ENCODE results near the gene PNPLA7. TPM values are rescaled to one million over a fixed set of nuclear protein-coding genes. Genes with fewer than 3 reads are reported as not detected.

The PNPLA7 gene
- total RNA-seq, 1 experiment from 2014 or later = 0.90 TPM

DNA sequence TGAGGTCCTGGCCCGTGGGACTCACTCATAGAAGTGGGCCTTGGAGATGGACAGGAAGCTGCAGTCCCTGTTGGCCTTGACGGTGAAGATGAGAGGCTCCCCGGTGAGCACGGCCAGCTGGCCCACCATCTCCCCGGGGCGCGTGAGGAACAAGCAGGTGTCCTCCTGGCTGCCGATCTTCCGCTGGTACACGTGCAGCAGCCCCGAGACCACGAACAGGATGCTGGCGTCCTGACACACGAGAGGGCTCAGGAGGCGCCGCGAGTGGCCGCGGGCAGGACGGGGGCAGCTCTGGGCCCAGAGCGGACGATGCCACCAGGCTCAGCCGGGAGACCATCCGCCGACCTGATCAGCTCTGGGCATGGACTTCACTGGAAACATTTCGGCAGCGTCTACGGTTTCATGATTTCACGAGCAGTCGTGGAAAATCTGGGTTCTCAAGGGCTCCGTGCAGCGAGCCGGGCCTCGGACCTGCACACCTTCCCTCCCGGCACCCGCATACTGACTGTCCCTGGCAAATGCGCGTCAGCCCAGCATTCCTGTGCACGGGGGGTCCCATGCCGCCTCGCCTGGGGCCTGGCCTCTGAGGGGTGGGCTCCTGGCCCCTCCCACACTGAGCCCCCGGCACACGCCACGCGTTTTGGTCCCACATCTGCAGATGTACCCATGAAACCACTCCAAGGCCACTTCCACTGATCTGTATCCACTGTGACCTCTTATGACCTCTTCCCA lies 49.4 kb downstream of the PNPLA7 start:
- no peaks in the 10 kb centered on the region for H3K9me3 ChIP-seq (ENCODE audit: low read depth, low read length, poor library complexity, severe bottlenecking)
- intact Hi-C loops (cut with micrococcal nuclease; ENCODE audit: unreplicated experiment) = no loop called here
- no peaks in the 10 kb centered on the region for H3K36me3 ChIP-seq (ENCODE audit: insufficient read depth, low read length, poor library complexity, severe bottlenecking)
- H3K4me3 ChIP-seq (ENCODE audit: low read depth, low read length, poor library complexity, severe bottlenecking) = no peak overlapping the region
- H3K4me1 ChIP-seq (ENCODE audit: insufficient read depth, low read length, poor library complexity, severe bottlenecking) = no peaks in the 10 kb centered on the region
- TF ChIP-seq, protein P1, sequence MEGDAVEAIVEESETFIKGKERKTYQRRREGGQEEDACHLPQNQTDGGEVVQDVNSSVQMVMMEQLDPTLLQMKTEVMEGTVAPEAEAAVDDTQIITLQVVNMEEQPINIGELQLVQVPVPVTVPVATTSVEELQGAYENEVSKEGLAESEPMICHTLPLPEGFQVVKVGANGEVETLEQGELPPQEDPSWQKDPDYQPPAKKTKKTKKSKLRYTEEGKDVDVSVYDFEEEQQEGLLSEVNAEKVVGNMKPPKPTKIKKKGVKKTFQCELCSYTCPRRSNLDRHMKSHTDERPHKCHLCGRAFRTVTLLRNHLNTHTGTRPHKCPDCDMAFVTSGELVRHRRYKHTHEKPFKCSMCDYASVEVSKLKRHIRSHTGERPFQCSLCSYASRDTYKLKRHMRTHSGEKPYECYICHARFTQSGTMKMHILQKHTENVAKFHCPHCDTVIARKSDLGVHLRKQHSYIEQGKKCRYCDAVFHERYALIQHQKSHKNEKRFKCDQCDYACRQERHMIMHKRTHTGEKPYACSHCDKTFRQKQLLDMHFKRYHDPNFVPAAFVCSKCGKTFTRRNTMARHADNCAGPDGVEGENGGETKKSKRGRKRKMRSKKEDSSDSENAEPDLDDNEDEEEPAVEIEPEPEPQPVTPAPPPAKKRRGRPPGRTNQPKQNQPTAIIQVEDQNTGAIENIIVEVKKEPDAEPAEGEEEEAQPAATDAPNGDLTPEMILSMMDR (conservative IDR thresholded peaks at IDR 0.05; ENCODE audit: low read depth, low read length) = no peak
- TF ChIP-seq EZH2 (IDR thresholded peaks at IDR 0.05; ENCODE audit: borderline replicate concordance, low read depth, low read length, poor library complexity, severe bottlenecking) = no peak
- no TSS peak for BruUV-seq (replicated peaks)
- ChIA-PET CTCF (no interaction called here), POLR2A (ENCODE audit: low non-redundant PET) (no interaction called here)
- H3K27me3 ChIP-seq (replicated peaks; ENCODE audit: insufficient read depth, low read depth, low read length, poor library complexity) = no peaks in the 10 kb centered on the region
- no peak overlapping the region for H3K27ac ChIP-seq (ENCODE audit: low read depth, low read length, poor library complexity, severe bottlenecking)
- no peak for DNase-seq (ENCODE audit: low spot score)

DNA sequence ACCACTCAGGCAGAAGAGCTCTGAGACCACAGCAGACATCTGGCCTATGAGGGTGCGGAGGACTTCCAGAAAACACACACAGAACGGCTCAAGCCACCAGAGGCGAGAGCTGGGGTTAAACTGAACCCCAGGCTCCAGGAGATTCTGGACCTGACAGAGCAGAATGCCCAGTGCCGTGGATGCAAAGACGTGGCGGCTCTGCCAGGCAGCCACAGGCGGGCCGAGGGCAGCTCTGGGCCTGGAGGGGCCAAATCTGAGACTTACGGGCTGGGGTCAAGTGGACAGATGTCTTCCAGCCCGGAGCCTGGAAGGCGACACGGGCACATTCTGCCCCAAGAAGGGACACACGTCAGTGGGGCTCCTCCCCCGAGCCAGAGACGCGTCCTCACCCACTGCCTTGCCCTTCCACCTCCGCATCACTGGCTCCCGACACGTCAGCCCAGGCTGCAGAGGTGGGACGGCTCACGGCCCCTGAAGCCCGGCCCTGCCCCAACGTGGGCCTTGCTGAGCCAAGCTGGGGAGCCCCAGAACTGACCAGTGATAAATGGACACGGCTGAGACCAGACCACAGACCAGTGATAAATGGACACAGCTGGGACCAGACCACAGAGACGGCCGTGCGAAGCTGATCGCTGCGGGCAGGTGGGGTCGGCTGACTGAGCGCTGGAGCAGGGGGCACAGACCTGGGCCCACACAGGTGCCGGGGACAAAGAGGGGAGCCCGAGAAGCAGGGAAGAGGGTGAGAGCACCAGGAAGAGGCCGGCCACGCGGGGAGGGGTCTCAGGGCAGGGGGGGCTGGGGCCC lies 50.1 kb downstream of the PNPLA7 start:
- DNase-seq (ENCODE audit: low spot score) = no peak
- no peak overlapping the region for H3K27ac ChIP-seq (ENCODE audit: low read depth, low read length, poor library complexity, severe bottlenecking)
- intact Hi-C loops (cut with micrococcal nuclease; ENCODE audit: unreplicated experiment) = no loop called here
- ChIA-PET POLR2A (ENCODE audit: low non-redundant PET) (interaction anchor here (0.6 kb wide), 1 partner anchor 158 kb away, joined by 3 read pairs; no protein-coding TSS in a partner anchor), CTCF (interaction anchor here (0.6 kb wide), 1 partner anchor 92 kb away, joined by 3 read pairs; no protein-coding TSS in a partner anchor)
- H3K27me3 ChIP-seq (replicated peaks; ENCODE audit: insufficient read depth, low read depth, low read length, poor library complexity) = no peaks in the 10 kb centered on the region
- H3K36me3 ChIP-seq (ENCODE audit: insufficient read depth, low read length, poor library complexity, severe bottlenecking) = no peaks in the 10 kb centered on the region
- no TSS peak for BruUV-seq (replicated peaks)
- no peaks in the 10 kb centered on the region for H3K9me3 ChIP-seq (ENCODE audit: low read depth, low read length, poor library complexity, severe bottlenecking)
- no peak for TF ChIP-seq EZH2 (IDR thresholded peaks at IDR 0.05; ENCODE audit: borderline replicate concordance, low read depth, low read length, poor library complexity, severe bottlenecking)
- TF ChIP-seq, protein P1 (conservative IDR thresholded peaks at IDR 0.05; ENCODE audit: low read depth, low read length) = no peak
- H3K4me3 ChIP-seq (ENCODE audit: low read depth, low read length, poor library complexity, severe bottlenecking) = no peak overlapping the region
- no peaks in the 10 kb centered on the region for H3K4me1 ChIP-seq (ENCODE audit: insufficient read depth, low read length, poor library complexity, severe bottlenecking)

DNA sequence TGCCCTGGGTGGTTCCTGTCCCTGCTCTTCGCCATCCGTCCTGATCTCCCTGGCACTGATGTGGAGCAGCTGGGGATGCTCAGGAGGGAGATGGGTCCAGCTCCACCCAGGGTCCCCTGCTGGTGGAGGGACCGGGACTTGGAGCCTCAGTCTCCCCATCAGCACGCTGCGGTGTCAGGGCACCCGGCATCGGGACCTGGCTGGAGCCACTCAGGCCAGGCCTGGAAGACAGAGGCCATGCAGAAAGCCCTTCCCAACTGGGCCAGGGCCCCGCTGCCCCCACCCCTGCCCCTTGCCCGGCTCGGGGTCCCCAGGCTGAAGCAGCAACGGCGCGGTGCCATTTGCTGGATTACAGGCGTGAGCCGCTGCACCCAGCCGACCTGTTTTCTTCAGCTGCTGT lies 50.8 kb downstream of the PNPLA7 start:
- Histone ChIP-seq H3K27ac (ENCODE audit: low read depth, low read length, poor library complexity, severe bottlenecking) (no peak overlapping the region), H3K36me3 (ENCODE audit: insufficient read depth, low read length, poor library complexity, severe bottlenecking) (no peaks in the 10 kb centered on the region), H3K4me3 (ENCODE audit: low read depth, low read length, poor library complexity, severe bottlenecking) (no peak overlapping the region), H3K27me3 (replicated peaks; ENCODE audit: insufficient read depth, low read depth, low read length, poor library complexity) (no peaks in the 10 kb centered on the region), H3K9me3 (ENCODE audit: low read depth, low read length, poor library complexity, severe bottlenecking) (no peaks in the 10 kb centered on the region), H3K4me1 (ENCODE audit: insufficient read depth, low read length, poor library complexity, severe bottlenecking) (no peaks in the 10 kb centered on the region)
- CTCF ChIA-PET = no interaction called here
- TF ChIP-seq, protein P1 (conservative IDR thresholded peaks at IDR 0.05; ENCODE audit: low read depth, low read length) = no peak
- TF ChIP-seq EZH2 (IDR thresholded peaks at IDR 0.05; ENCODE audit: borderline replicate concordance, low read depth, low read length, poor library complexity, severe bottlenecking) = no peak
- no TSS peak for BruUV-seq (replicated peaks)
- no peak for DNase-seq (ENCODE audit: low spot score)
- POLR2A ChIA-PET (ENCODE audit: low non-redundant PET) = interaction anchor here (0.5 to 0.6 kb wide), 2 partner anchors 22 to 158 kb away, joined by 3 to 13 read pairs; no protein-coding TSS in a partner anchor
- intact Hi-C loops (cut with micrococcal nuclease; ENCODE audit: unreplicated experiment) = no loop called here
